AG10803 (cell line): ENCODE data around the gene LTBP4.

Experiments
- DNase-seq: peaks from one replicate; pipeline ENCODE4 v3.0.0; 2010; ENCODE audit warnings: low read depth
- H3K4me3 ChIP-seq: 2 replicates; pipeline ENCODE4 v1.5.1; 2011; ENCODE audit warnings: mild to moderate bottlenecking, low read length, control low read depth
- CTCF ChIP-seq: conservative IDR thresholded peaks from 2 replicates; pipeline ENCODE4 v1.5.1; 2011; ENCODE audit warnings: mild to moderate bottlenecking, low read length, control low read depth, inconsistent platforms

LTBP4 gene

GRCh38 chr19:40609561-40610395 lies 8.6 kb downstream of the LTBP4 start:
- no peak for TF ChIP-seq CTCF
- H3K4me3 ChIP-seq, result peak overlapping the region; percentile 60
- DNase-seq, result peak; percentile 88

- H3K4me3 ChIP-seq, result peak overlapping the region; percentile 57
- TF ChIP-seq CTCF, result no peak
- no peak for DNase-seq
Observed at GRCh38 chr19:40610396-40611064, 9.4 kb downstream of the LTBP4 start.

- TF ChIP-seq CTCF, result no peak
- peak overlapping the region; percentile 57 for H3K4me3 ChIP-seq
- DNase-seq, result no peak
Observed at GRCh38 chr19:40611096-40611495, 9.9 kb downstream of the LTBP4 start.

- no peak for DNase-seq
- no peak overlapping the region for H3K4me3 ChIP-seq
- TF ChIP-seq CTCF, result no peak
Observed at GRCh38 chr19:40611900-40612698, 10.9 kb downstream of the LTBP4 start.

- peak overlapping the region; percentile 87 for H3K4me3 ChIP-seq
- TF ChIP-seq CTCF, result no peak
- no peak for DNase-seq
Observed at GRCh38 chr19:40612831-40613689, 11.9 kb downstream of the LTBP4 start.
